Kidney epithelial cell (primary cell): Measurements from ENCODE around the gene SLC27A4. TPM values are rescaled to one million over a fixed set of nuclear protein-coding genes. Genes with fewer than 3 reads are reported as not detected.
A peak's percentile ranks its signal among the peaks of the same experiment; 100 is the strongest.

Source experiments
- DNase-seq: peaks from one replicate; pipeline ENCODE4 v3.0.0-alpha.2; 2010; ENCODE audit warnings: low read depth
- H3K27me3 ChIP-seq: 2 replicates; pipeline ENCODE4 v1.6.0; 2011; ENCODE audit warnings: low read length; ENCODE audit not compliant: control insufficient read depth, insufficient read depth
- H3K36me3 ChIP-seq: 2 replicates; pipeline ENCODE4 v1.5.1; 2011; ENCODE audit warnings: low read length; ENCODE audit not compliant: control insufficient read depth, insufficient read depth
- H3K4me3 ChIP-seq: 2 replicates; pipeline ENCODE4 v1.5.1; 2011; ENCODE audit warnings: low read depth, mild to moderate bottlenecking, control low read depth, low read length
- total RNA-seq: library from RNA; depleted of rRNA; stranded (reverse); fragments of >200 nt; gene quantifications from 2 replicates; pipeline ENCODE4 v1.2.3, GENCODE V29; 2015
- TF ChIP-seq, protein P1 (sequence below): IDR thresholded peaks from 2 replicates; pipeline ENCODE4 v1.5.1; 2011; ENCODE audit warnings: mild to moderate bottlenecking, moderate library complexity, low read length, control low read depth, inconsistent platforms; ENCODE audit not compliant: insufficient read depth, poor library complexity, severe bottlenecking

Gene SLC27A4
- total RNA-seq: 39.4 and 40.3 TPM in 2 replicates

GRCh38 chr9:128339761-128340690 lies at the start of gene SLC27A4:
SLC27A4 (plus strand) TSS chr9:128340527; CDS start chr9:128343133, 2,606 bp downstream.
- TF ChIP-seq, protein P1, sequence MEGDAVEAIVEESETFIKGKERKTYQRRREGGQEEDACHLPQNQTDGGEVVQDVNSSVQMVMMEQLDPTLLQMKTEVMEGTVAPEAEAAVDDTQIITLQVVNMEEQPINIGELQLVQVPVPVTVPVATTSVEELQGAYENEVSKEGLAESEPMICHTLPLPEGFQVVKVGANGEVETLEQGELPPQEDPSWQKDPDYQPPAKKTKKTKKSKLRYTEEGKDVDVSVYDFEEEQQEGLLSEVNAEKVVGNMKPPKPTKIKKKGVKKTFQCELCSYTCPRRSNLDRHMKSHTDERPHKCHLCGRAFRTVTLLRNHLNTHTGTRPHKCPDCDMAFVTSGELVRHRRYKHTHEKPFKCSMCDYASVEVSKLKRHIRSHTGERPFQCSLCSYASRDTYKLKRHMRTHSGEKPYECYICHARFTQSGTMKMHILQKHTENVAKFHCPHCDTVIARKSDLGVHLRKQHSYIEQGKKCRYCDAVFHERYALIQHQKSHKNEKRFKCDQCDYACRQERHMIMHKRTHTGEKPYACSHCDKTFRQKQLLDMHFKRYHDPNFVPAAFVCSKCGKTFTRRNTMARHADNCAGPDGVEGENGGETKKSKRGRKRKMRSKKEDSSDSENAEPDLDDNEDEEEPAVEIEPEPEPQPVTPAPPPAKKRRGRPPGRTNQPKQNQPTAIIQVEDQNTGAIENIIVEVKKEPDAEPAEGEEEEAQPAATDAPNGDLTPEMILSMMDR: no peak
- Histone ChIP-seq H3K4me3 (peak within 1 kb of the TSS; percentile 84), H3K36me3 (peaks cover 2% of the 10 kb centered on the region), H3K27me3 (no peaks in the 10 kb centered on the region)
- DNase-seq: no peak

- TF ChIP-seq, protein P1: no peak
Measured at GRCh38 chr9:128292009-128292408, 48.3 kb upstream of the SLC27A4 start.

GRCh38 chr9:128293091-128293490 lies 47.2 kb upstream of the SLC27A4 start:
- H3K27me3 ChIP-seq: no peaks in the 10 kb centered on the region
- H3K36me3 ChIP-seq: no peaks in the 10 kb centered on the region
- no peak for DNase-seq
- no peak overlapping the region for H3K4me3 ChIP-seq
- TF ChIP-seq, protein P1: no peak

More at GRCh38 chr9:128292009-128292408, 48.3 kb upstream of the SLC27A4 start:
- Histone ChIP-seq H3K36me3 (no peaks in the 10 kb centered on the region), H3K27me3 (no peaks in the 10 kb centered on the region), H3K4me3 (no peak overlapping the region)
- no peak for DNase-seq

GRCh38 chr9:128294142-128294541 lies 46.2 kb upstream of the SLC27A4 start:
- Histone ChIP-seq H3K27me3 (no peaks in the 10 kb centered on the region), H3K36me3 (no peaks in the 10 kb centered on the region), H3K4me3 (no peak overlapping the region)
- DNase-seq: no peak
- TF ChIP-seq, protein P1: no peak

- Histone ChIP-seq H3K27me3 (no peaks in the 10 kb centered on the region), H3K4me3 (no peak overlapping the region), H3K36me3 (no peaks in the 10 kb centered on the region)
- DNase-seq: no peak
- TF ChIP-seq, protein P1: no peak
Measured at GRCh38 chr9:128296340-128297220, 43.7 kb upstream of the SLC27A4 start.
